ENCODE results near the gene CTSE. TPM values are rescaled to one million over a fixed set of nuclear protein-coding genes. Genes with fewer than 3 reads are reported as not detected.

Gene CTSE
- total RNA-seq, 1 experiment from 2014 or later, result 0.39 TPM

GRCh38 chr1:206015071-206015470 is 8.6 kb downstream of the CTSE start:
- BruUV-seq (replicated peaks), result no TSS peak
- POLR2A ChIA-PET (ENCODE audit: low non-redundant PET), result no interaction called here
- Histone ChIP-seq H3K4me1 (ENCODE audit: insufficient read depth, low read length, poor library complexity, severe bottlenecking) (no peaks in the 10 kb centered on the region), H3K36me3 (ENCODE audit: insufficient read depth, low read length, poor library complexity, severe bottlenecking) (no peaks in the 10 kb centered on the region), H3K27me3 (replicated peaks; ENCODE audit: insufficient read depth, low read depth, low read length, poor library complexity) (no peaks in the 10 kb centered on the region), H3K4me3 (ENCODE audit: low read depth, low read length, poor library complexity, severe bottlenecking) (no peak overlapping the region), H3K9me3 (ENCODE audit: low read depth, low read length, poor library complexity, severe bottlenecking) (no peaks in the 10 kb centered on the region), H3K27ac (ENCODE audit: low read depth, low read length, poor library complexity, severe bottlenecking) (no peak overlapping the region)
- intact Hi-C loops (cut with micrococcal nuclease; ENCODE audit: unreplicated experiment), result no loop called here
- TF ChIP-seq EZH2 (IDR thresholded peaks at IDR 0.05; ENCODE audit: borderline replicate concordance, low read depth, low read length, poor library complexity, severe bottlenecking), result no peak
- TF ChIP-seq, protein P1, sequence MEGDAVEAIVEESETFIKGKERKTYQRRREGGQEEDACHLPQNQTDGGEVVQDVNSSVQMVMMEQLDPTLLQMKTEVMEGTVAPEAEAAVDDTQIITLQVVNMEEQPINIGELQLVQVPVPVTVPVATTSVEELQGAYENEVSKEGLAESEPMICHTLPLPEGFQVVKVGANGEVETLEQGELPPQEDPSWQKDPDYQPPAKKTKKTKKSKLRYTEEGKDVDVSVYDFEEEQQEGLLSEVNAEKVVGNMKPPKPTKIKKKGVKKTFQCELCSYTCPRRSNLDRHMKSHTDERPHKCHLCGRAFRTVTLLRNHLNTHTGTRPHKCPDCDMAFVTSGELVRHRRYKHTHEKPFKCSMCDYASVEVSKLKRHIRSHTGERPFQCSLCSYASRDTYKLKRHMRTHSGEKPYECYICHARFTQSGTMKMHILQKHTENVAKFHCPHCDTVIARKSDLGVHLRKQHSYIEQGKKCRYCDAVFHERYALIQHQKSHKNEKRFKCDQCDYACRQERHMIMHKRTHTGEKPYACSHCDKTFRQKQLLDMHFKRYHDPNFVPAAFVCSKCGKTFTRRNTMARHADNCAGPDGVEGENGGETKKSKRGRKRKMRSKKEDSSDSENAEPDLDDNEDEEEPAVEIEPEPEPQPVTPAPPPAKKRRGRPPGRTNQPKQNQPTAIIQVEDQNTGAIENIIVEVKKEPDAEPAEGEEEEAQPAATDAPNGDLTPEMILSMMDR (conservative IDR thresholded peaks at IDR 0.05; ENCODE audit: low read depth, low read length), result no peak
- DNase-seq (ENCODE audit: low spot score), result no peak
- CTCF ChIA-PET, result interaction anchor here (1.1 kb wide), 1 partner anchor 37 kb away, joined by 3 read pairs; no protein-coding TSS in a partner anchor

GRCh38 chr1:206014601-206015000 is 9.1 kb downstream of the CTSE start:
- Histone ChIP-seq H3K9me3 (ENCODE audit: low read depth, low read length, poor library complexity, severe bottlenecking) (no peaks in the 10 kb centered on the region), H3K36me3 (ENCODE audit: insufficient read depth, low read length, poor library complexity, severe bottlenecking) (no peaks in the 10 kb centered on the region), H3K4me1 (ENCODE audit: insufficient read depth, low read length, poor library complexity, severe bottlenecking) (no peaks in the 10 kb centered on the region), H3K27me3 (replicated peaks; ENCODE audit: insufficient read depth, low read depth, low read length, poor library complexity) (no peaks in the 10 kb centered on the region), H3K27ac (ENCODE audit: low read depth, low read length, poor library complexity, severe bottlenecking) (no peak overlapping the region), H3K4me3 (ENCODE audit: low read depth, low read length, poor library complexity, severe bottlenecking) (no peak overlapping the region)
- no TSS peak for BruUV-seq (replicated peaks)
- no peak for TF ChIP-seq EZH2 (IDR thresholded peaks at IDR 0.05; ENCODE audit: borderline replicate concordance, low read depth, low read length, poor library complexity, severe bottlenecking)
- TF ChIP-seq, protein P1 (conservative IDR thresholded peaks at IDR 0.05; ENCODE audit: low read depth, low read length), result no peak
- ChIA-PET CTCF (no interaction called here), POLR2A (ENCODE audit: low non-redundant PET) (no interaction called here)
- intact Hi-C loops (cut with micrococcal nuclease; ENCODE audit: unreplicated experiment), result no loop called here
- no peak for DNase-seq (ENCODE audit: low spot score)

- H3K27me3 ChIP-seq (replicated peaks; ENCODE audit: insufficient read depth, low read depth, low read length, poor library complexity), result no peaks in the 10 kb centered on the region
- no TSS peak for BruUV-seq (replicated peaks)
- no peak for DNase-seq (ENCODE audit: low spot score)
- H3K4me1 ChIP-seq (ENCODE audit: insufficient read depth, low read length, poor library complexity, severe bottlenecking), result no peaks in the 10 kb centered on the region
- POLR2A ChIA-PET (ENCODE audit: low non-redundant PET), result no interaction called here
- H3K4me3 ChIP-seq (ENCODE audit: low read depth, low read length, poor library complexity, severe bottlenecking), result no peak overlapping the region
- H3K27ac ChIP-seq (ENCODE audit: low read depth, low read length, poor library complexity, severe bottlenecking), result no peak overlapping the region
- no peaks in the 10 kb centered on the region for H3K36me3 ChIP-seq (ENCODE audit: insufficient read depth, low read length, poor library complexity, severe bottlenecking)
- no peaks in the 10 kb centered on the region for H3K9me3 ChIP-seq (ENCODE audit: low read depth, low read length, poor library complexity, severe bottlenecking)
- intact Hi-C loops (cut with micrococcal nuclease; ENCODE audit: unreplicated experiment), result no loop called here
- no peak for TF ChIP-seq EZH2 (IDR thresholded peaks at IDR 0.05; ENCODE audit: borderline replicate concordance, low read depth, low read length, poor library complexity, severe bottlenecking)
- TF ChIP-seq, protein P1 (conservative IDR thresholded peaks at IDR 0.05; ENCODE audit: low read depth, low read length), result no peak
- CTCF ChIA-PET, result no interaction called here
Measured at GRCh38 chr1:206013026-206013795, 10.5 kb downstream of the CTSE start.

Data from A673 (cell line).